ENCODE results near the gene RAB3IP.

GRCh38 chr12:69739287-69740191 is 879 bp downstream of the RAB3IP start:
- TF ChIP-seq YY1 (IDR thresholded peaks at IDR 0.05; ENCODE audit: insufficient read depth, insufficient read length) (no peak), ZNF274 (IDR thresholded peaks at IDR 0.05; ENCODE audit: low read depth, low read length) (no peak), SUZ12 (IDR thresholded peaks at IDR 0.05; ENCODE audit: extremely low read depth, insufficient read depth, insufficient read length) (no peak)

Data from NT2/D1 (cell line).